ENCODE results near the gene SP4. TPM values are rescaled to one million over a fixed set of nuclear protein-coding genes. Genes with fewer than 3 reads are reported as not detected.

The SP4 gene
- total and polyA plus RNA-seq, 4 donors: 10.9 to 28.5 (median 17.6) TPM

GRCh38 chr7:21430575-21430954, 2.7 kb downstream of the SP4 start:
- Histone ChIP-seq H3K4me3 (ENCODE audit: low read depth, low read length) (no peak overlapping the region), H3K27me3 (ENCODE audit: control insufficient read depth, insufficient read depth, low read length) (no peaks in the 10 kb centered on the region), H3K9me3 (ENCODE audit: control insufficient read depth, insufficient read depth, low read length) (no peaks in the 10 kb centered on the region), H3K4me1 (ENCODE audit: control insufficient read depth, insufficient read depth, low read length) (peaks cover 22% of the 10 kb centered on the region), H3K36me3 (ENCODE audit: control insufficient read depth, insufficient read depth, low read length) (peaks cover 6% of the 10 kb centered on the region), H3K27ac (ENCODE audit: low read depth, low read length) (no peak overlapping the region)
- no CpG with 5 or more reads among the region's 3 CpGs for WGBS (ENCODE audit: insufficient coverage)
- no peak for DNase-seq (ENCODE audit: low read depth in 4 of 6, low spot score in 6 of 6)

GRCh38 chr7:21443149-21443841, 15.4 kb downstream of the SP4 start:
- WGBS (ENCODE audit: insufficient coverage): 84% methylated on average over 6 of the region's 7 CpGs
- no peaks in the 10 kb centered on the region for H3K27me3 ChIP-seq (ENCODE audit: control insufficient read depth, insufficient read depth, low read length)
- H3K36me3 ChIP-seq (ENCODE audit: control insufficient read depth, insufficient read depth, low read length): no peaks in the 10 kb centered on the region
- H3K4me3 ChIP-seq (ENCODE audit: low read depth, low read length): no peak overlapping the region
- no peak for DNase-seq (ENCODE audit: low read depth in 4 of 6, low spot score in 6 of 6)
- H3K4me1 ChIP-seq (ENCODE audit: control insufficient read depth, insufficient read depth, low read length): no peaks in the 10 kb centered on the region
- no peaks in the 10 kb centered on the region for H3K9me3 ChIP-seq (ENCODE audit: control insufficient read depth, insufficient read depth, low read length)
- no peak overlapping the region for H3K27ac ChIP-seq (ENCODE audit: low read depth, low read length)

- no peaks in the 10 kb centered on the region for H3K27me3 ChIP-seq (ENCODE audit: control insufficient read depth, insufficient read depth, low read length)
- H3K27ac ChIP-seq (ENCODE audit: low read depth, low read length): no peak overlapping the region
- WGBS (ENCODE audit: insufficient coverage): 94% methylated on average over 5 of the region's 6 CpGs
- H3K36me3 ChIP-seq (ENCODE audit: control insufficient read depth, insufficient read depth, low read length): no peaks in the 10 kb centered on the region
- H3K9me3 ChIP-seq (ENCODE audit: control insufficient read depth, insufficient read depth, low read length): peaks cover 2% of the 10 kb centered on the region
- H3K4me1 ChIP-seq (ENCODE audit: control insufficient read depth, insufficient read depth, low read length): no peaks in the 10 kb centered on the region
- no peak overlapping the region for H3K4me3 ChIP-seq (ENCODE audit: low read depth, low read length)
- DNase-seq (ENCODE audit: low read depth in 4 of 6, low spot score in 6 of 6): no peak
Observed at GRCh38 chr7:21448974-21449373, 21.1 kb downstream of the SP4 start.

GRCh38 chr7:21450076-21450475, 22.2 kb downstream of the SP4 start:
- Histone ChIP-seq H3K9me3 (ENCODE audit: control insufficient read depth, insufficient read depth, low read length) (peaks cover 2% of the 10 kb centered on the region), H3K4me3 (ENCODE audit: low read depth, low read length) (no peak overlapping the region), H3K27ac (ENCODE audit: low read depth, low read length) (no peak overlapping the region), H3K27me3 (ENCODE audit: control insufficient read depth, insufficient read depth, low read length) (no peaks in the 10 kb centered on the region), H3K36me3 (ENCODE audit: control insufficient read depth, insufficient read depth, low read length) (no peaks in the 10 kb centered on the region), H3K4me1 (ENCODE audit: control insufficient read depth, insufficient read depth, low read length) (no peaks in the 10 kb centered on the region)
- no peak for DNase-seq (ENCODE audit: low read depth in 4 of 6, low spot score in 6 of 6)

GRCh38 chr7:21450941-21451340, 23.1 kb downstream of the SP4 start:
- WGBS (ENCODE audit: insufficient coverage): 93% methylated on average over 4 of the region's 5 CpGs

GRCh38 chr7:21454182-21454581, 26.3 kb downstream of the SP4 start:
- H3K27ac ChIP-seq (ENCODE audit: low read depth, low read length): no peak overlapping the region
- H3K4me1 ChIP-seq (ENCODE audit: control insufficient read depth, insufficient read depth, low read length): no peaks in the 10 kb centered on the region
- no peaks in the 10 kb centered on the region for H3K27me3 ChIP-seq (ENCODE audit: control insufficient read depth, insufficient read depth, low read length)
- H3K9me3 ChIP-seq (ENCODE audit: control insufficient read depth, insufficient read depth, low read length): peaks cover 2% of the 10 kb centered on the region
- peaks cover 4% of the 10 kb centered on the region for H3K36me3 ChIP-seq (ENCODE audit: control insufficient read depth, insufficient read depth, low read length)
- H3K4me3 ChIP-seq (ENCODE audit: low read depth, low read length): no peak overlapping the region
- no peak for DNase-seq (ENCODE audit: low read depth in 4 of 6, low spot score in 6 of 6)

More at GRCh38 chr7:21450941-21451340, 23.1 kb downstream of the SP4 start:
- Histone ChIP-seq H3K9me3 (ENCODE audit: control insufficient read depth, insufficient read depth, low read length) (peaks cover 2% of the 10 kb centered on the region), H3K27ac (ENCODE audit: low read depth, low read length) (no peak overlapping the region), H3K27me3 (ENCODE audit: control insufficient read depth, insufficient read depth, low read length) (no peaks in the 10 kb centered on the region), H3K4me1 (ENCODE audit: control insufficient read depth, insufficient read depth, low read length) (no peaks in the 10 kb centered on the region), H3K36me3 (ENCODE audit: control insufficient read depth, insufficient read depth, low read length) (peaks cover 3% of the 10 kb centered on the region), H3K4me3 (ENCODE audit: low read depth, low read length) (no peak overlapping the region)
- DNase-seq (ENCODE audit: low read depth in 4 of 6, low spot score in 6 of 6): no peak

- peaks cover 2% of the 10 kb centered on the region for H3K9me3 ChIP-seq (ENCODE audit: control insufficient read depth, insufficient read depth, low read length)
- no peak for DNase-seq (ENCODE audit: low read depth in 4 of 6, low spot score in 6 of 6)
- no peak overlapping the region for H3K27ac ChIP-seq (ENCODE audit: low read depth, low read length)
- H3K36me3 ChIP-seq (ENCODE audit: control insufficient read depth, insufficient read depth, low read length): peaks cover 5% of the 10 kb centered on the region
- 100% methylated on average over 1 of the region's 1 CpG for WGBS (ENCODE audit: insufficient coverage)
- H3K4me3 ChIP-seq (ENCODE audit: low read depth, low read length): no peak overlapping the region
- no peaks in the 10 kb centered on the region for H3K4me1 ChIP-seq (ENCODE audit: control insufficient read depth, insufficient read depth, low read length)
- H3K27me3 ChIP-seq (ENCODE audit: control insufficient read depth, insufficient read depth, low read length): no peaks in the 10 kb centered on the region
Observed at GRCh38 chr7:21454906-21455305, 27.0 kb downstream of the SP4 start.

- Histone ChIP-seq H3K36me3 (ENCODE audit: control insufficient read depth, insufficient read depth, low read length) (peaks cover 11% of the 10 kb centered on the region), H3K4me1 (ENCODE audit: control insufficient read depth, insufficient read depth, low read length) (no peaks in the 10 kb centered on the region), H3K4me3 (ENCODE audit: low read depth, low read length) (no peak overlapping the region), H3K27ac (ENCODE audit: low read depth, low read length) (no peak overlapping the region), H3K9me3 (ENCODE audit: control insufficient read depth, insufficient read depth, low read length) (no peaks in the 10 kb centered on the region), H3K27me3 (ENCODE audit: control insufficient read depth, insufficient read depth, low read length) (no peaks in the 10 kb centered on the region)
- DNase-seq (ENCODE audit: low read depth in 4 of 6, low spot score in 6 of 6): no peak
- WGBS (ENCODE audit: insufficient coverage): 94% methylated on average over 24 of the region's 26 CpGs
Observed at GRCh38 chr7:21461282-21461681, 33.4 kb downstream of the SP4 start.

- H3K36me3 ChIP-seq (ENCODE audit: control insufficient read depth, insufficient read depth, low read length): peaks cover 11% of the 10 kb centered on the region
- no peak overlapping the region for H3K27ac ChIP-seq (ENCODE audit: low read depth, low read length)
- no peak overlapping the region for H3K4me3 ChIP-seq (ENCODE audit: low read depth, low read length)
- no peak for DNase-seq (ENCODE audit: low read depth in 4 of 6, low spot score in 6 of 6)
- 100% methylated on average over 2 of the region's 3 CpGs for WGBS (ENCODE audit: insufficient coverage)
- H3K27me3 ChIP-seq (ENCODE audit: control insufficient read depth, insufficient read depth, low read length): no peaks in the 10 kb centered on the region
- no peaks in the 10 kb centered on the region for H3K9me3 ChIP-seq (ENCODE audit: control insufficient read depth, insufficient read depth, low read length)
- H3K4me1 ChIP-seq (ENCODE audit: control insufficient read depth, insufficient read depth, low read length): no peaks in the 10 kb centered on the region
Observed at GRCh38 chr7:21462081-21462480, 34.2 kb downstream of the SP4 start.

- WGBS (ENCODE audit: insufficient coverage): 89% methylated on average over 3 of the region's 4 CpGs
- peaks cover 11% of the 10 kb centered on the region for H3K36me3 ChIP-seq (ENCODE audit: control insufficient read depth, insufficient read depth, low read length)
- H3K4me3 ChIP-seq (ENCODE audit: low read depth, low read length): no peak overlapping the region
- H3K9me3 ChIP-seq (ENCODE audit: control insufficient read depth, insufficient read depth, low read length): no peaks in the 10 kb centered on the region
- no peaks in the 10 kb centered on the region for H3K4me1 ChIP-seq (ENCODE audit: control insufficient read depth, insufficient read depth, low read length)
- no peak for DNase-seq (ENCODE audit: low read depth in 4 of 6, low spot score in 6 of 6)
- H3K27me3 ChIP-seq (ENCODE audit: control insufficient read depth, insufficient read depth, low read length): no peaks in the 10 kb centered on the region
- H3K27ac ChIP-seq (ENCODE audit: low read depth, low read length): no peak overlapping the region
Observed at GRCh38 chr7:21463524-21463923, 35.6 kb downstream of the SP4 start.
